ENCODE results near the gene LRRC19.

DNA sequence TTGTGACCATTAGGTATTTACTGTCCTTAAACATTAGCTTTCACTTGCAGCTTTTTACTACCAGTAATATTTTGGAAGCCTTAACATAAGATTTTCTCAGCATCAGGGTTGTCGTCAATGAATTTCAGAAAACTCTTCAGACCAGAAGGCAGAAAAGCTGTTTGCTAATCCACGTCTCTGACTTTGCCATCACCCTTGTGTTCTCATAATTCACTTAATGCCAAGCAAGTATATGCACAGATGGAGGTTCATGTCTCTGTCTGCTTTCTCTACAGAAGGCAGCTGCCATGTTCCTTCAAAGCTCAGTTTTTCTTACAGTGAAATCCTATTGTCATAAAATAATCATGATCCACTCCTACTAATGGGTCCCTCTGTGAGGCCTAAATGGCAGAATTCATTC is 37.7 kb upstream of the LRRC19 start:
- TF ChIP-seq POLR2AphosphoS5 (IDR thresholded peaks at IDR 0.05) (no peak), CTCF (IDR thresholded peaks at IDR 0.05) (no peak), POLR2A (IDR thresholded peaks at IDR 0.05) (no peak)
